GF-D8 (cell line): ENCODE data around the gene GRAMD1B.
"Not testable (repeated sequence)": the region's sequence is repeated elsewhere in the genome, so short reads cannot be mapped to it uniquely, and the experiment has no call there.

Experiments
- DNase-seq: peaks from one replicate; lab custom pipeline; 2025; lab: John Stamatoyannopoulos, UW

GRAMD1B gene

GRCh38 chr11:123568367-123568870 lies 138.3 kb downstream of the GRAMD1B start:
- no peak for DNase-seq

GRCh38 chr11:123569393-123569792 lies 139.3 kb downstream of the GRAMD1B start:
- DNase-seq, result no peak

- no peak for DNase-seq
These were observed 141.0 kb downstream of the GRAMD1B start for GRCh38 chr11:123570939-123571580.

- not testable (repeated sequence) for DNase-seq
These were observed 142.7 kb downstream of the GRAMD1B start for GRCh38 chr11:123572791-123573190.

GRCh38 chr11:123573286-123573685 lies 143.2 kb downstream of the GRAMD1B start:
- no peak for DNase-seq

GRCh38 chr11:123575441-123575840 lies 145.4 kb downstream of the GRAMD1B start:
- no peak for DNase-seq

- no peak for DNase-seq
These were observed 146.0 kb downstream of the GRAMD1B start for GRCh38 chr11:123576082-123576481.

GRCh38 chr11:123576501-123576900 lies 146.4 kb downstream of the GRAMD1B start:
- no peak for DNase-seq

GRCh38 chr11:123577081-123577598 lies 147.1 kb downstream of the GRAMD1B start:
- DNase-seq, result no peak

GRCh38 chr11:123578778-123579481 lies 148.9 kb downstream of the GRAMD1B start:
- no peak for DNase-seq

GRCh38 chr11:123579482-123579812 lies 149.4 kb downstream of the GRAMD1B start:
- no peak for DNase-seq

- no peak for DNase-seq
These were observed 150.1 kb downstream of the GRAMD1B start for GRCh38 chr11:123580137-123580536.

- no peak for DNase-seq
These were observed 150.6 kb downstream of the GRAMD1B start for GRCh38 chr11:123580557-123581275.

GRCh38 chr11:123581651-123582399 lies 151.8 kb downstream of the GRAMD1B start:
- DNase-seq, result no peak

GRCh38 chr11:123582992-123583504 lies 153.0 kb downstream of the GRAMD1B start:
- DNase-seq, result no peak

GRCh38 chr11:123584186-123584585 lies 154.1 kb downstream of the GRAMD1B start:
- no peak for DNase-seq

GRCh38 chr11:123584737-123585136 lies 154.7 kb downstream of the GRAMD1B start:
- no peak for DNase-seq

- no peak for DNase-seq
These were observed 155.1 kb downstream of the GRAMD1B start for GRCh38 chr11:123585206-123585605.

GRCh38 chr11:123585706-123586105 lies 155.6 kb downstream of the GRAMD1B start:
- no peak for DNase-seq

GRCh38 chr11:123586568-123586967 lies 156.5 kb downstream of the GRAMD1B start:
- no peak for DNase-seq

GRCh38 chr11:123587044-123587443 lies 157.0 kb downstream of the GRAMD1B start:
- no peak for DNase-seq

GRCh38 chr11:123587559-123587958 lies 157.5 kb downstream of the GRAMD1B start:
- no peak for DNase-seq
